ENCODE measurements around the gene KPNA6. TPM values are rescaled to one million over a fixed set of nuclear protein-coding genes. Genes with fewer than 3 reads are reported as not detected.
"Not testable (repeated sequence)": the region's sequence is repeated elsewhere in the genome, so short reads cannot be mapped to it uniquely, and the experiment has no call there.

The KPNA6 gene
- total and polyA plus RNA-seq, 2 donors (not counting 3 experiments of a cell fraction or from before 2014, with no cell fraction given) = 22.1 to 85.6 TPM

DNA sequence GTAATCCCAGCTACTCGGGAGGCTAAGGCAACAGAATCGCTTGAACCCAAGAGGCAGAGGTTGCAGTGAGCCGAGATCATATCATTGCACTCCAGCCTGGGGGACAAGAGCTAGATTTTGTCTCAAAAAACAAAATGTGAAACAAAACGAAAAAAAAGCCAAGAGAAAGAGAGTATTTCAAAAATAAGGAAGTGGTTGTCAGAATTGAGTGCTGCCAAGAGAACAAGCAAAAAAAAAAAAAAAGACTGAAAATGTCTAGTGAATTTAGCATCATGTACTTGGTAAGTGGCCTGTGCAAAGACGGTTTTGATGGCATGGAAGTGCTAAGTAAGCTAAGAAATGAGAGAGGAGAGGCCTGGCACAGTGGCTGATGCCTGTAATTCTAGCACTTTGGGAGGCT is 14.3 kb downstream of the KPNA6 start:
- H3K36me3 ChIP-seq (ENCODE audit: control insufficient read depth in 2 of 2, extremely low read depth in 1 of 2, insufficient read depth in 2 of 2, low read length in 2 of 2) = no peaks in the 10 kb centered on the region
- H3K9ac ChIP-seq (replicated peaks; ENCODE audit: extremely low read depth, insufficient read depth, low read length) = no peak overlapping the region
- dilution Hi-C loops (cut with MboI; ENCODE audit: extremely low pct_ligation_motif_present, low sequenced_read_pairs) = no loop called here
- DNase-seq (ENCODE audit: low read depth, low spot score) = no peak
- ChIA-PET CTCF (interaction anchor here (0.8 to 1.7 kb wide), 3 partner anchors 13 to 15 kb away, joined by 3 to 7 read pairs (median 4); partner anchors contain the start of gene KPNA6), POLR2A (no interaction called here)
- no peak overlapping the region for H3K4me3 ChIP-seq (replicated peaks in 1 of 3; ENCODE audit: insufficient read depth in 1 of 3, low read depth in 1 of 3, low read length in 3 of 3)
- TF ChIP-seq, protein P1, sequence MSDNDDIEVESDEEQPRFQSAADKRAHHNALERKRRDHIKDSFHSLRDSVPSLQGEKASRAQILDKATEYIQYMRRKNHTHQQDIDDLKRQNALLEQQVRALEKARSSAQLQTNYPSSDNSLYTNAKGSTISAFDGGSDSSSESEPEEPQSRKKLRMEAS (IDR thresholded peaks at IDR 0.05; ENCODE audit: insufficient read depth, insufficient read length) = no peak
- no peak for TF ChIP-seq POLR2AphosphoS5 (IDR thresholded peaks at IDR 0.05; ENCODE audit: insufficient read depth, low read depth, low read length)
- TF ChIP-seq EZH2 (IDR thresholded peaks at IDR 0.05; ENCODE audit: borderline replicate concordance, low read depth, low read length, severe bottlenecking) = no peak
- TF ChIP-seq, protein P2, sequence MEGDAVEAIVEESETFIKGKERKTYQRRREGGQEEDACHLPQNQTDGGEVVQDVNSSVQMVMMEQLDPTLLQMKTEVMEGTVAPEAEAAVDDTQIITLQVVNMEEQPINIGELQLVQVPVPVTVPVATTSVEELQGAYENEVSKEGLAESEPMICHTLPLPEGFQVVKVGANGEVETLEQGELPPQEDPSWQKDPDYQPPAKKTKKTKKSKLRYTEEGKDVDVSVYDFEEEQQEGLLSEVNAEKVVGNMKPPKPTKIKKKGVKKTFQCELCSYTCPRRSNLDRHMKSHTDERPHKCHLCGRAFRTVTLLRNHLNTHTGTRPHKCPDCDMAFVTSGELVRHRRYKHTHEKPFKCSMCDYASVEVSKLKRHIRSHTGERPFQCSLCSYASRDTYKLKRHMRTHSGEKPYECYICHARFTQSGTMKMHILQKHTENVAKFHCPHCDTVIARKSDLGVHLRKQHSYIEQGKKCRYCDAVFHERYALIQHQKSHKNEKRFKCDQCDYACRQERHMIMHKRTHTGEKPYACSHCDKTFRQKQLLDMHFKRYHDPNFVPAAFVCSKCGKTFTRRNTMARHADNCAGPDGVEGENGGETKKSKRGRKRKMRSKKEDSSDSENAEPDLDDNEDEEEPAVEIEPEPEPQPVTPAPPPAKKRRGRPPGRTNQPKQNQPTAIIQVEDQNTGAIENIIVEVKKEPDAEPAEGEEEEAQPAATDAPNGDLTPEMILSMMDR (IDR thresholded peaks at IDR 0.05; ENCODE audit: extremely low read depth in 1 of 2, insufficient read depth in 1 of 2, low read depth in 1 of 2, low read length in 2 of 2) = no peak
- no peak for TF ChIP-seq FOS (IDR thresholded peaks at IDR 0.05; ENCODE audit: borderline replicate concordance, insufficient read depth, low read length)
- no peak for TF ChIP-seq POLR2A (IDR thresholded peaks at IDR 0.05; ENCODE audit: low read depth, low read length)
- no peak for TF ChIP-seq GATA2 (IDR thresholded peaks at IDR 0.05; ENCODE audit: insufficient read depth, insufficient read length, low read depth, low read length)
- no peak for TF ChIP-seq MYC (IDR thresholded peaks at IDR 0.05; ENCODE audit: low read depth, low read length)
- H3K4me1 ChIP-seq (ENCODE audit: control insufficient read depth, extremely low read depth, insufficient read depth, low read length) = no peaks in the 10 kb centered on the region
- H4K20me1 ChIP-seq (replicated peaks; ENCODE audit: control insufficient read depth, extremely low read depth, insufficient read depth, low read length) = peaks cover 5% of the 10 kb centered on the region
- intact Hi-C loops (cut with micrococcal nuclease) = no loop called here
- H3K9me3 ChIP-seq (replicated peaks; ENCODE audit: control insufficient read depth, insufficient read depth, low read length) = no peaks in the 10 kb centered on the region
- BruUV-seq (replicated peaks) = no TSS peak
- H3K27ac ChIP-seq (ENCODE audit: insufficient read depth, low read depth, low read length) = no peak overlapping the region
- peaks cover 3% of the 10 kb centered on the region for H3K9me1 ChIP-seq (replicated peaks; ENCODE audit: control insufficient read depth, extremely low read depth, insufficient read depth, low read length)
- FAIRE-seq = no peak
- H2AFZ ChIP-seq (ENCODE audit: low read depth, low read length) = no peak overlapping the region
- no peak overlapping the region for H3K4me2 ChIP-seq (ENCODE audit: insufficient read depth, low read length)
- peaks cover 88% of the 10 kb centered on the region for H3K79me2 ChIP-seq (ENCODE audit: control insufficient read depth, insufficient read depth, low read length)
- no peaks in the 10 kb centered on the region for H3K27me3 ChIP-seq (ENCODE audit: control insufficient read depth in 2 of 2, insufficient read depth in 2 of 2, low read length in 2 of 2)

DNA sequence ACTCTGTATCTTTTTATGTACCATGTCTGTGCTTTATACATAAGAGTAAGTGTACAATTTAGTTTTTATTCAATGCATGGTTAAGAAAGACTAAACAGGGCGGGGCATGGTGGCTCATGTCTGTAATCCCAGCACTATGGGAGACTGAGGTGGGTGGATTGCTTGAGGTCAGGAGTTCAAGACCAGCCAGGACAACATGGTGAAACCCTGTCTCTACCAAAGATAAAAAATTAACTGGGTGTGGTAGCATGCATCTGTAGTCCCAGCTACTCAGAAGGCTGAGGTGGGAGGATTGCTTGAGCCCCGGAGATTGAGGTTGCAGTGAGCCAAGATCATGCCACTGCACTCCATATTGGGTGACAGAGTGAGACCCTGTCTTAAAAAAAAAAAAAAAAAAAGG is 15.5 kb downstream of the KPNA6 start:
- H3K36me3 ChIP-seq (ENCODE audit: control insufficient read depth in 2 of 2, extremely low read depth in 1 of 2, insufficient read depth in 2 of 2, low read length in 2 of 2); FAIRE-seq; dilution Hi-C loops (cut with MboI; ENCODE audit: extremely low pct_ligation_motif_present, low sequenced_read_pairs); H3K9me3 ChIP-seq (replicated peaks; ENCODE audit: control insufficient read depth, insufficient read depth, low read length); H2AFZ ChIP-seq (ENCODE audit: low read depth, low read length); H3K27ac ChIP-seq (ENCODE audit: insufficient read depth, low read depth, low read length); H3K4me2 ChIP-seq (ENCODE audit: insufficient read depth, low read length); H3K27me3 ChIP-seq (ENCODE audit: control insufficient read depth in 2 of 2, insufficient read depth in 2 of 2, low read length in 2 of 2); H3K4me3 ChIP-seq (replicated peaks in 1 of 3; ENCODE audit: insufficient read depth in 1 of 3, low read depth in 1 of 3, low read length in 3 of 3); H3K4me1 ChIP-seq (ENCODE audit: control insufficient read depth, extremely low read depth, insufficient read depth, low read length); H3K9ac ChIP-seq (replicated peaks; ENCODE audit: extremely low read depth, insufficient read depth, low read length); intact Hi-C loops (cut with micrococcal nuclease); H4K20me1 ChIP-seq (replicated peaks; ENCODE audit: control insufficient read depth, extremely low read depth, insufficient read depth, low read length); DNase-seq (ENCODE audit: low read depth, low spot score); BruUV-seq (replicated peaks); H3K9me1 ChIP-seq (replicated peaks; ENCODE audit: control insufficient read depth, extremely low read depth, insufficient read depth, low read length); POLR2A ChIA-PET: not testable (repeated sequence)
- H3K79me2 ChIP-seq (ENCODE audit: control insufficient read depth, insufficient read depth, low read length) = peaks cover 87% of the 10 kb centered on the region
- CTCF ChIA-PET = interaction anchor here (1.0 kb wide), 1 partner anchor 14 kb away, joined by 4 read pairs; no protein-coding TSS in a partner anchor

Measured in endothelial cell of umbilical vein (primary cell).